HG03280 (cell line): ENCODE results near the gene KCNG2.
"Not testable (repeated sequence)": the region's sequence is repeated elsewhere in the genome, so short reads cannot be mapped to it uniquely, and the experiment has no call there.

ENCODE experiments used
- ATAC-seq: cut with Tn5 transposase; IDR thresholded peaks from one replicate; pipeline ENCODE4 v1.9.1; 2021; ENCODE audit warnings: mild to moderate bottlenecking, moderate library complexity; ENCODE audit not compliant: unreplicated experiment

Gene KCNG2

DNA sequence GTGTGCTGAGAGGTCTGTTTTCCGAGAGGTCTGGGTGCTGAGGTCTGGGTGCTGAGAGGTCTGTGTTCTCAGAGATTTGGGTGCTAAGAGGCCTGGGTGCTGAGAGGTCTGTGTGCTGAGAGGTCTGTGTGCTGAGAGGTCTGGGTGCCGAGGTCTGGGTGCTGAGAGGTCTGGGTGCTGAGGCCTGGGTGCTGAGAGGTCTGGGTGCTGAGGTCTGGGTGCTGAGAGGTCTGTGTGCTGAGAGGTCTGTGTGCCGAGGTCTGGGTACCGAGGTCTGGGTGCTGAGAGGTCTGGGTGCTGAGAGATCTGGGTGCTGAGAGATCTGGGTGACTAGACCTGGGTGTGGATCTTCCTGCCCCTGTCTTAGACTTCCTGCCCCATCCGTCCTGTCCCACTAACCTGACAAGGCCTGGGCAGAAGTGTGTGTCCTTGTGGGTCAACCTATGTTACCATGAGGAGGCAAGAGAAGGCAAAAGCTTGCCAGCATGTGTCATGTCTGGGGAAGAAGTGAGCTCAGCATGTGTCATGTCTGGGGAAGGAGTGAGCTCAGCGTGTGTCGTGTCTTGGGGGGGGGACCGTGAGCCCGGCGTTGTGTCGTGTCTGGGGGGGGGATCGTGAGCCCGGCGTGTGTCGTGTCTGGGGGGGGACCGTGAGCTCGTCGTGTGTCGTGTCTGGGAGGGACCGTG is 69.3 kb downstream of the KCNG2 start:
- no peak for ATAC-seq

DNA sequence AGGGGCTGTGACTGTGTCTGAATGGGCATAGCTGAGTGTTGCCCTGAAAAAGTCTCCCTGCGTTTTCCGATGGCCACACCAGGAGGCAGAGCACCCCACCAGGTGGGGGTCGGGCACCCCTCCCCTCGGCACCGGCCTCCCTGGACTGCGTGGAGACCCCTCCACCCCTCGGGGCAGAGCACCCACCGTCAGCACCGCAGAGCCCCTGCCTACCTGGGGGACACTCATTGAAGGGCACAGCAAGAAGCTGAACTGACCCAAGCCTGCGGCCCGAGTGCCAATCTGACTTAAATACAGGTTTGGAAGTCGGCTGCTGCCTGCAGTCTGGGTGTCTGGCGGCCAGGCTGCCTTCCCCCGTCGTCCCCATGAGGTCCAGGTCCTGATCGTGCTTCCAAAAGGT is 69.9 kb downstream of the KCNG2 start:
- ATAC-seq = no peak

DNA sequence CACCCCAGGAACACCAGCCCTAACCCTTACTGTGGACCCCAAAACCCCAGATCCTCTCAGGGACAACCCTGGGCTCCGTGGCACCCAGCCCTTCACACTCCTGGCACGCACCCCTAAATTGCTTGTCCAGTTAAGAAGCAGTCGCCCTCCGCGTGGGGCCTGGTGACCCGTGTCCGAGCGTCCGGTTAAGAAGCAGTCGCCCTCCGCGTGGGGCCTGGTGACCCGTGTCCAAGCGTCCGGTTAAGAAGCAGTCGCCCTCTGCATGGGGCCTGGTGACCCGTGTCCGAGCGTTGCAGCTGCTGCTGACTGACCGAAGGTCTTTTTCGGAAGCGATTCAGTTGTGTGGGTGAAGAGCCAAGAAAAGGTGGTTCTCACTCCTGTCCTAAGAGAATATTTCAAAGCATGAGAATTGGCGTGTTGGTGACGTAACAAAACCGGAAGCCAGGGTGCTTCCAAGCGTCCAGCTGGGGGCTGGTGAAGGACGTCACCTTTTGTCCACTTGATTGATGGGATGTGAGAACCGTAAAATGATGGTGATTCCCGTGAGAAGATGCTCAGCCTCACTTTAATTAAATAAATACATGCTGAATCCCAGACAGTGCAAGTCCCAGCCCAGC is 70.5 kb downstream of the KCNG2 start:
- ATAC-seq = no peak

DNA sequence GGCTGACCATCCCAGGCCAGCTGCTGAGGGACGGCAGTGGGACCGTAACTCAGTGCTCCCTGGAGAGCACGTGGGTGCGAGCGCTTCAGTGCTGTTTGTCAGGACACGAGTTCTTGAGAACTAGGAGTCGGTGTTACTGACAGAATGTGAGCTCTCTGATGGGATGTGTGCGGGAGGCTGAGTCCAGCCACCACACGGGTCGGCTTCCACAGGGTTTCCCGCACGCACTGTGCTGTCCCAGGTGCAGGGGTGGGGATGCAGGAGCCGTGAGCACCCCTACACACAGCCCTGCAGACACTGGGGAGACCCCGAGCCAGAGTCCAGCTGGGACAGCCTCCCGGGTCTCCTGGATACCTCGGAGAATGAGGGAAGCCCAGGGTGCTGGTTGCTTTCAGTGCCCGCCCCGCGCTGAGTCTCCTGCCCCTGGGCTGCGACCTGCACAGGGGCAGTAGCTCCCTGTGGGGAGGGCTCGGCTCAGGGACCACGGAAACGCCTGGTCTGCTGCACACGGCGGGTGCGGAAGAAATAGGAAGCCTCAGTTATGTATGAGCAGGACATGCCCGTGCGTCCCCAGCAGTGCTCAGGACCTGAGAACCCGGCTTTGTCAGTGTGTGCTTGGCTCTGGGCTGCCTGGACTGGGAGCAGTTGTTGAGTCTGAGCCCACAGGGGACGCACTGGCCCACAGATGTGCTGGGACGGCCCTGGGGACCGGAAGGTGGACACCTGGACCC is 71.2 kb downstream of the KCNG2 start:
- ATAC-seq = no peak

DNA sequence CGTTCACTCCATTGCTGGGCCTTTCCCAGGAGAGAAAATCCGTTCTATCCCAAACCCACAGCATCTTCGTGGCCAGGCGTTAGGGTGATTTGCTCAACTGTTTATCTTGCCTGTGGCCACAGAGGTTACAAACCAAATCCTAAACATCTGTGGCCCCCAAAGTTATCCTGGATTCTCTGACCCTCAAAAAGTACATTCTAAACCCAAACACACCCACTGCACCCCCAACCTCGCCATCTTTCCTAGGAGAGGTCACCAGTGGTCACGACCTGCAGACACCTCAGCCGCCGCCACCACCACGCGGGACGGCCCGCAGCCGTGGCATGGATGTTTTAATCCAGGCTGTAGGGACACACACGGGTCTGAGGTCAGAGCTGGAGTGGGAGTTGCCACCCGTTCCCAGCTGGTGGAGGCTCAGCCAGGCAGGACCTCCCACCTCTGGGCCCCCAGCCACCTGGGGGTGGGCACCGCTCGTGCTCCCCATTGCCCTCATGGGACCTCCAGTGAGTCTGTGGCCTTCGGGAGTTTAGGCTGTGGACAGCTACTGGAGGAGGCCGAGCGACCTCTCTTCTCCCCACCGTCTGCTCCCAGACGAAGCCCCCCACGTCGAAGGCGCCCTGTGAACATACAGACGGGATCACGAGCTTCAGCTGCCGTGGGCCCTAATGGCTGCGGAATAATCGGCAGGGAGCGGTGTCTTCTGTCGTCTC is 72.0 kb downstream of the KCNG2 start:
- ATAC-seq = no peak

DNA sequence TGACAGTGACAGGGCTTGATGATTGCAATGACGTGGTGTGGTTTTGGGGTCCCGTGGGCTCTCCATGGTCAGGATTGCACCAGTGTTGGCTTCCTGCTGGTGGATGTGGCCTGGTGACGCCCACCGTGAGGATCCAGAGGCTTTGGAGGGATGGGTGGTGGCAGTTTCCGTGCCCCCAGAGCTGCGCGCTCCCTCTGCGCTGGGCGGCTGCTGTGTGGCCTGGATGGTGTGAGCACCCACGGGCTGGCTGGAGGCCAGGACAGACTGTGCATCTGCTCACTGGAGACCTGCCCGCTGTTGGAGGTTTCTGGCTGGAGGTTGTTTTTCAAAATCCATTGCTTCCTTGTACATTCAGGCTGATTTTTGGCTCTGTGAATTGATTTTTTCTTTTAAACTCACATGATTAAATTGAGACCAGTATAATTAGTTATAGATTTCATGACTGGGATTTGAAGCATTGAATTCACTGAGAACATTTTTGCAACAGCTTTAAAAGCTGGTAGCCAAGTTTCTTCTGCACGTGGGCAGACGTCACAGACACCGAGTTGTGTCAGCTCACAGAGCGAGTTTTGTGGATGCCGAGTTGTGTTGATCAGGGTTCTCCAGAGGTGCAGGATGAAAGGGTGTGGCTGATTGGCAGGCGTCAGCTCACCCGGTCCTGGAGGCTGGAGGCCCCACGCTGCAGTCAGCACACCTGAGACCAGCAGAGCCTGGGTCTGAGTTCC is 72.7 kb downstream of the KCNG2 start:
- ATAC-seq = no peak

DNA sequence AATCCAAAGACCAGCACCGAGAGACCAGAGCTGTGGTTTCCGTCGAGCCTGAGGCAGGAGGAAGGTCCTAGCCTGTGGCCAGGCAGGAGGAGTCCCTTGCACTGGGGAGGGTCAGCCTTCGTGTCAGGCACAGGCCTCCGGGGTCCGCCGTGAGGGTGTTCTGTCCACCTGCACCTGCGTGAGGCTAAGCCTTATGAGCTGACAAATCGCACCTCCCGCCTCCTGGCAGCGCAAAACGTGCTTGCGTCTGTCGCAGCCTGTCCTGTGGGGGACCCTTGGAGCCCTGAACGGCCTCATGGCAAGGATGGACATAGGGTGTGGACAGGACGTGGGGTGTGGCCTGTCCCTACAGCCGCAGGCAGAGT is 73.3 kb downstream of the KCNG2 start:
- no peak for ATAC-seq

DNA sequence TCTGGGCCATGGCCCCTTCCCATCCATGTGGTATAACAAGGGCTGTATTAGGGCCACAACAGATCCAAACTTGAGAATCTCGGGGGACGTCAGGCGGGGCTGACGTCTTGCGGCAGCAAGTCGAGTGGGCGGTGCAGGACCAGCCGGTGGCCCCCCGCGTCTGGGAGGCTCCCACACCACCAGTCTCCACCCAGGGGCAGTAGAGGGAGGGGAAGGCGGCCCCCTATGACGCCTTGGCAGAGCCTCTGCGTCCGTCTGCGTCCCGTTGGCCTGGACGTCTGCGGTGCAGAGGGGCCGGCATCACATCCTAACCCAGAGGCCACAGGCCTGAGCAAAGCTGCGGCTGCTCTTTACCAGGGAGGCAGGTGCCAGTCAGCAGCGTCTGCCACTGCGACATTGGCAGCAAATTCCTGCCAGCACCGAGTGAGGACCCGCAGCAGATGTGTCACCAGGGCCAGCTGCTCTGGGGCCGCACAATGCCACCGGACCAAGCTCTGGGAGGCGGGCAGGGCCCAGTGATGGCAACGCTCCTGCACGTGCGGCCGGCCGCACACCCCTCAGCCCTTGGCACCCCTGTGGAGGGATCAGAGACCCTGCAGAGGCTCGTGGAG is 73.8 kb downstream of the KCNG2 start:
- ATAC-seq = no peak

DNA sequence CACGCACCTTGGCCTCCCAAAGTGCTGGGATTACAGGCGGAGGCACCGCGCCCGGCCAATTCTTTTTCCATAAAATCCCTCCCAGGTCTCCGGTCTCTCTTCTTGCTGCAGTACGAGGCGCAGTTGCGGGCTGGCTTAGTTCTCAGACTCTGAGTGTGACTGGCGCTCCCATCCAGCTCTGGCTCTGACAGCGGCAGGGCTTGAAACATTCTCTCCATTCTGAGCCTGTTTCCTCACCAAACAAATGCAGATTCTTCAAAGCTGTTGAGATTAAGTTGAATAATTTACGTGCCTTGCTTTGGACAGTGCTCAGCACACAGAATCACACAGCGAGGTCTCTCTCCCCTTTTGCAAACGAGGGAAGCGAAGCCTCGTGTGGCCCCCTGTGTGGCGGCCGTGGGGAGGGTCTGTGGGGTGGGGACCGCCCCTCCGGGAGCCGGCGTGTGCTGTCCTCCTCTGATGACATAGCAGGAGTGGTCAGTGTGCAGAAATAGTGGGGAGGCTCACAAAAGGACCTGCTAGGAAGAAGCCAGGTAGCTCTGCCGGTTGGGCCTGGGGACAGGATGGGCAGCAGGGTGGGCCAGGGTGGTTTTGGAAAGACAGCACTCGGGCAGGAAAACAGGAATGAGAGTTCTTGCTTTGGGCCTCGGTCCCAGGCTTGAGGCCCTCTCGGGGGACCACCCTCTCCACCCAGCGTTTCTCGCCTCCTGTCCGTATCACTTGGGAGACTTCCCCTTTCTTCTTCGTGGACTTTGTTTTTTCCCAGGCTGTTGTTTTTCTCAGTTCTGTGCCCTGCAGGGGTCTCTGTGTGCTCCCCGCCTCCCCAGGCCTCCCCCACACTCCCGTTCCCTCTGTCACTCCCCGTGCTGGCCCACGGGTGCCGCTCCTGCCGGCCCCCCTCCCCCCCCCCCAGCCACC is 75.0 kb downstream of the KCNG2 start:
- ATAC-seq = no peak

DNA sequence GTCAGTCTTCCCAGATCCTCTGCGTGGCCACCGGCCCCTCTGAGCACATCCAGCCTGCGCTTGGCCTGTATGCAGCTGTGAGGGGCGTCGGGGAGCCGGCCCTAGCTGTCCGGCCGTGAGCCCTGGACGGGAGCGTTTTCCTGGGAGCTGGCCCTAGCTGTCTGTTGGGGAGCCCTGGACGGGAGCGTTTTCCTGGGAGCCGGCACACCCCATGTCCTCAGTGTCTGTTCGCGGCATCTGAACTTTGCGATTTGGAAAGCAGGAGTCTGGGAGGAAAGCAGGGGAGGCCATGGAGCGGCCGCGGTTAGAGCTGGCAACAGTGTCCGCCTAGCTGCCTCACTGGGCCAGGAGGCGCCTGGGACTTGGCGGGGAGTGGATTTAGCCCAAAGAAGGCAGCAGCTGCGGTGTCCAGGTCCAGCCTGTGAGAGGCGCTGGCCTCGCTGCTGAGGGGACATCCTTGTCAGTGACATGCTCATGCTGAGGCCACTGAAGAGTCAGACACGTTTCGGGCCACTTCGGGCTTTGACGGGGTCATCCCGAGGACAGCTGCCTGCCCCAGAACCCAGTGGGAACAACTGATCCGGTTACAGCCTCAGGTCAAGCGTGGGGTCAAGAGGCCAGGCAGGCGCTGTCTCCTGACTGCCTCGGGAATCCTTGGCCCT is 75.8 kb downstream of the KCNG2 start:
- ATAC-seq = no peak

DNA sequence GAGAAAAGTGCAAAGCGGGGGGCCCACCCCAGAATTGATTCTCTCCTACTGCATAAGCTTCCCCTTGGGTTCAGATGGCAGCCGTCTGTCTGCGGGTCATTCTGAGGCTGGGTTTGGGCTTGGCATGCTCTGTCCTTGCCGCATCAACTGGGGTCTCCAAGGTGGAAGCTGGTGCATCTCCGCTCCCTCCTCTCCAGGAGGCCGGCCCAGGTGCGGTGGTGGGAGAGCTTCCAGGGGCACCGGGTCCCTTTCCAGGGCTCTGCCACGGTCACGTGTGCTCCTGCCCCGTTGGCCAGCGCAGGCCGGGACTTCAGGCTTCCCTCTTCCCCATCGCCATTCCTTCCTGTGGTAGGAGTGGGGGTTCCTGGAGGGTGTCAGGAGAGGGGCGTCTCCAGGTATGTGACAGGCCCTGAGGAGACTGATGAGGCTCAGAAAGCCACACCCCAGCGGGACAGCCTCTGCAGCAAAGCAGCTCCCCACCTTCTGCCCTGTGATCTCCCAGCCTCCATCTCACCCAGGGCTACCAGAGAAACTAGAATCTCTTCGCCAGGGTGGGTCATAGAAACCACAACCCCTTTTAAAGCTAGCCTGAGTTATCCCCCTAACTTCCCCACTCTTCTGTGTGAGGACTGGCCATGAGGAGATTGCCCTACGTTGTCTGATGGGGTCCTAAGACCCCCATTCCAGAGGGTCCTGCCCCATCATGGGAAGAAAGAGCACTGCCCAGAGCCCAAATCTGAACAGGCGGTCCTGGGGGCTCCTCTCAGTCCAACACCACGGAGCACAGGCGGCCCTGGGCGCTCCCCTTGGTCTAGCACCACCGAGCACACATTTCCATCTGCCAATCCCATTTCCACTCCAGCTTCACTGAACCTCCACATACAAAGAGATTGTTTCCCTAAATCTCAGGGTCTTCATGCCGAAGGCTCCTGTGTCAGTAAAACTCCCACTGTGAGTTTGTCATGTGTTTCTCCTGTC is 77.1 kb downstream of the KCNG2 start:
- ATAC-seq = no peak

DNA sequence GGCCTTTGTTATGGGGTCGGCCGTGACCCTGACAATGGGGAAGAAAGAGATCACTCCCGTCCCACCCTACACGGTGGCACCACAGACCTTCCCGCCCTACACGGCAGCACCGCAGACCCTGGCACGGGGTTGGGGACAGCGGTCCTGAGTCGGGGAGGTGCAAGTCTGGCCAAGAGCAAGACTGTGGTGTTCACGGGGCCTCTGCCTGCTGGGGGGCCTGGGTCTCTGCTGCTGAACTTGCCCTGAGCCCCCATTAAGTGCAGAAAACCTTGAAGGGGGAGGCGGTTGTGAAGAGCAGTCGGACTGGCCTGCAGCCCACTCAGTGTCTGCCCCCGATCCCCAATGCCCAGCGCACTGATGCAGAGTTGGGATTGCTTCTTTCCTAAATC is 77.8 kb downstream of the KCNG2 start:
- no peak for ATAC-seq

DNA sequence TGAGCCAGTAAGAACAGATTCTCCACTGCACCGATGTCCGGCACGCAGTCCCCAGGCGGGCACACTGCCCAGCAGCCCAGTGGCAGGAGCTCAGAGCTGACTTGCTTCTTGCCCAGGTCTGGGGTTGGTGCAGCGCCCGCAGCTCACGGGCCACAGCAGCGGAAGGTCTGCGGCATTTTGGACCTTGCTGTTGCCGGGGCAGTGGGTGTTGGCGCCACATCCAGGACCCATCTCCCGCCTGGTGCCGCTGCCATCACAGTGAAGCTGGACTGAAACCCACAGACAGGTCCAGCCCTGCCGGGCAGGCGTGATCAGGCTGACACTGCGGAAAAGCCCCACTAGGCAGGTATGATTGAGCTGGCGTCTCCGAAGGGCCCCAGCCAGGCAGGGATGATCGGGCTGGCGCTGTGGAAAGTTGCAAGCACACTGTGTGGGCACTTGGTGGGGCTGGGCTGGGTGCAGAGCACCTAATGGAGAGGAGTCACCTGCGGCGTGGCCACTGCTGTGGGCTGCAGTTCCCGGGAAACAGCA is 78.3 kb downstream of the KCNG2 start:
- ATAC-seq = no peak

DNA sequence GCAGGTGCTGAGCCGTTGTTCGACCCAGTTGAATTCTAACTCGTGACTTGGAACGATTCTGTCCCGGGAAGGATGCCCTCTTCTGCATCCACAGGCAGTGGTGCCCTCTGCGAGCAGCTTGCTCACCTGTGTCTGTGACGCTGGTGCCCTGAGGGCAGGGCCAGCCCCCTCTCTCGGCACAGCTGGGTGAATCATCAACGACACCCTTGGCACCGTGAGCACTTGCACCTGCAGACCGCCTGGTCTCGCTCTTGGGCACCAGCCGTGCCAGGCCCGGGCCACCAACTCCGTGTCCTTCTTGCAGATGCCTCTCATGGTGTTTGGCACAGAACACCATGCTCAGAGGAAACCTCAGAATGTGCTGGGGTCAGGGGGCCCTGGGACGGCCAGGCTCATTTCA is 78.8 kb downstream of the KCNG2 start:
- ATAC-seq = no peak

DNA sequence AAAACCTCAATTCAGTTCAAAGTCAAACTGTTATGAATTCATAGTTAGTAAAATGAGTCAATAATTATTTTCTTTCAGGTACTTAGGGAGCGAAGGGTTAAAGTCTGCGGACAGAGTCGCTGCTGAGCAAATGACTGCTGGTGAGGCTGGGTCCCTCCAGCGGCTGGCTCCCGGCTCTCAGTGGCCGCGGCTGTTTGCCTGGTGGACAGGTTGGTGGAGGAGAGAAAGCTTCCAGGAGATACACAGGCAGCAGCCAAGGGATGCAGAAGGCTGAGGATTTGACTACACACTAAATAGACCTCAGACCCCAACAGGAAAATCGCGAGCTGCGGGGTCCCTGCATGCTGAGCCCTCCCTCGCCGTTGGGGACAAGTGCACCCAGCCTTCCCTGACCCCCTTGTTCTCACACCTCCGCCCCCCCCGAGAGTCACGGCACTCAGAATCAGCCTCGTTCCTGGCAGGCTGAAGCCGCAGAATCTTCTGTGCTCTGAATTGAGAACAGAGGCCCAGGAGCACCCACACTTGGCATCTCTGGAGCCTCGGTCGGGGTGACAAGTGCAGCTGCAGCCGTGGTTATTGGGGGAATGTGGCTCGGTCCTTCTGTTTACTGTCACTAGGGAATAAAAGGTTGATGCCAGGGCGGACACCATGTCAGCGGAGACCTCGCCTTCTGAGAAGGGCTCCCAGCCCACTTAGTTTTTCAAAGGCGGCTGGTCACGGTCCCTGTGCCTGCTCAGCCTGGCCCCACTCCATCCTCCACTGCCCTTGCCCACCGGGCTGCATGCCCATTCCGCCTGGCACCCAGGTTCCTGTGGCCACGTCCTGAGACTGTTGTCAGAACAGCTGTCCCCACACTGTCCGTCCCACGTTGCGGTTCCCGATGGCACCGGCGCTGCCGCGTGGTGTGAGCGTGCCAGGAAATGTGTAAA is 79.7 kb downstream of the KCNG2 start:
- no peak for ATAC-seq

DNA sequence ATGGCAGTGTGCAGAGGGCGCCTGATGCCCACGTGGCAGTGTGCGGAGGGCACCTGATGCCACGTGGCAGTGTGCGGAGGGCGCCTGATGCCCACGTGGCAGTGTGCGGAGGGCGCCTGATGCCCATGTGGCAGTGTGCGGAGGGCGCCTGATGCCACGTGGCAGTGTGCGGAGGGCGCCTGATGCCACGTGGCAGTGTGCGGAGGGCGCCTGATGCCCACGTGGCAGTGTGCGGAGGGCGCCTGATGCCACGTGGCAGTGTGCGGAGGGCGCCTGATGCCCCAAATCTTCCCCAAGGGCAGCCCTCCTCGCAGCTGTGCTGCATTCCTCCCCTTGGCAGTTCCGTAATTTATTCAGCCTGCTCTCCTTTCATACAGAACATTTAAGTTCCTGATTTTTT is 80.5 kb downstream of the KCNG2 start:
- ATAC-seq = not testable (repeated sequence)
